Stimulated activated CD4-positive, alpha-beta T cell treated with anti-CD3 and anti-CD28 coated beads, Interleukin-15, amount 100 ng/mL, for 48 hours (primary cell): ENCODE measurements around the gene TRPM8.

Experiments used
- DNase-seq, 2 donors: peaks; one replicate each; pipeline ENCODE4 v3.0.0-alpha.2; 2020; ENCODE audit warnings: low read depth in 2 of 2

TRPM8 gene

GRCh38 chr2:234001380-234002160 lies 84.4 kb downstream of the TRPM8 start:
- DNase-seq, result no peak

GRCh38 chr2:234002281-234002680 lies 85.1 kb downstream of the TRPM8 start:
- DNase-seq, result no peak

- peak in 1 of 2 donors; percentile 38 for DNase-seq
Measured at GRCh38 chr2:234003972-234004617, 86.9 kb downstream of the TRPM8 start.

- no peak for DNase-seq
Measured at GRCh38 chr2:234005126-234005525, 88.0 kb downstream of the TRPM8 start.

GRCh38 chr2:234006501-234006900 lies 89.3 kb downstream of the TRPM8 start:
- no peak for DNase-seq

GRCh38 chr2:234014427-234014826 lies 97.3 kb downstream of the TRPM8 start:
- DNase-seq, result no peak

- DNase-seq, result no peak
Measured at GRCh38 chr2:234015861-234016260, 98.7 kb downstream of the TRPM8 start.

- no peak for DNase-seq
Measured at GRCh38 chr2:234019896-234020295, 102.7 kb downstream of the TRPM8 start.

GRCh38 chr2:234020332-234020731 lies 103.2 kb downstream of the TRPM8 start:
- DNase-seq, result no peak

- no peak for DNase-seq
Measured at GRCh38 chr2:234022424-234022823, 105.3 kb downstream of the TRPM8 start.

GRCh38 chr2:234024304-234024703 lies 107.1 kb downstream of the TRPM8 start:
- no peak for DNase-seq

GRCh38 chr2:234025466-234025865 lies 108.3 kb downstream of the TRPM8 start:
- DNase-seq, result no peak

- DNase-seq, result no peak
Measured at GRCh38 chr2:234025891-234026401, 108.8 kb downstream of the TRPM8 start.

- DNase-seq, result no peak
Measured at GRCh38 chr2:234026693-234027254, 109.6 kb downstream of the TRPM8 start.

GRCh38 chr2:234027641-234028040 lies 110.5 kb downstream of the TRPM8 start:
- no peak for DNase-seq

GRCh38 chr2:234029150-234029733 lies 112.1 kb downstream of the TRPM8 start:
- no peak for DNase-seq

GRCh38 chr2:234031207-234031606 lies 114.0 kb downstream of the TRPM8 start:
- DNase-seq, result no peak

GRCh38 chr2:234032279-234032856 lies 115.2 kb downstream of the TRPM8 start:
- no peak for DNase-seq

- no peak for DNase-seq
Measured at GRCh38 chr2:234033174-234033573, 116.0 kb downstream of the TRPM8 start.

- DNase-seq, result no peak
Measured at GRCh38 chr2:234033885-234034284, 116.7 kb downstream of the TRPM8 start.

GRCh38 chr2:234038076-234038802 lies 121.1 kb downstream of the TRPM8 start:
- DNase-seq, result no peak
